PC-9 (cell line): Measurements from ENCODE around the gene TPM3.

ENCODE experiments used
- EZH2 ChIP-seq: fragments of 200-600 bp; sonication (generic); IDR thresholded peaks from 2 replicates; pipeline ENCODE4 v1.8.0; 2017; ENCODE audit warnings: antibody characterized with exemption, low read depth
- TF ChIP-seq, protein P1 (sequence below): fragments of 200-600 bp; sonication (generic); conservative IDR thresholded peaks from 2 replicates; pipeline ENCODE4 v1.6.1; 2017; ENCODE audit warnings: mixed run types, antibody characterized with exemption, mild to moderate bottlenecking, moderate library complexity

DNA sequence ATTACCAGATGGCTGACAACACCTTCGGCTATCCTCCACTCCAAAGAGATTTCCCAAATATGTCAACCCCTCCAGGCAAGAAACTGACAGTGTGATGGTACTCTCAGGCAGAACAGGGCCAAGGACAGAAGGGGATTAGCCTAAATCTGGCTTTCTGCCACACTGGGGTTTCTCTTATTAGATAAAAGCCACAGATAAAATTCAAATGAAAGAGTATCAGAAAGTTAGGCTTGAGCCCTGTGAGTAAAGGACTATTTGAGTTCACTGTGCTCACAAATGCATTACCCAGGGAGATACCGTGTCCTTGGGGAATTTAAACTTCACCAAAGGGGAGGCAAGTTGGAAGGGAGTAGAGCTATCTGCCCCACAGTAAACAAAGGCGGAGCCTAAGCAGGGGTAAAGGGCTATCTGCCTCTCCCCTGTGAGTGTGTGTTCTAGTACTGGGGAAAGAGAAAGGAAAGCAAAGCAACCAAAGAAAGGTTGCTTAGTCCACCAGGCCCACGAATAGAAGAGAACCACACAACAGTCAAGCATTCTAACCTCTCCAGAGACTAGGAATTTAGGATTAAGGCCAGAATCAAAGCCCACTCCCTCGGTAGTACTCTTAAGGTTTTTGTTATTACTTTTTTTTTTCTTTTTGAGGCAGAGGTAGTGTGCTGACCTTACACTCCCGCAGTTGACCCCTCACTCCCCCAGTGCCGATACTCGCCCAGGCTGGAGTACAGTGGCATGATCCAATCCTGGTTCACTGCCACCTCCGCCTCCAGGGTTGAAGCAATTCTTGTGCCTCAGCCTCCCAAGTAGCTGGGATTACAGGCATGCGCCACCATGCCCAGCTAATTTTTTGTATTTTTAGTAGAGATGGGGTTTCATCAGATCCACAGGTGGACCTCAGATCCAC is 12.7 kb downstream of the TPM3 start:
- no peak for TF ChIP-seq EZH2
- TF ChIP-seq, protein P1, sequence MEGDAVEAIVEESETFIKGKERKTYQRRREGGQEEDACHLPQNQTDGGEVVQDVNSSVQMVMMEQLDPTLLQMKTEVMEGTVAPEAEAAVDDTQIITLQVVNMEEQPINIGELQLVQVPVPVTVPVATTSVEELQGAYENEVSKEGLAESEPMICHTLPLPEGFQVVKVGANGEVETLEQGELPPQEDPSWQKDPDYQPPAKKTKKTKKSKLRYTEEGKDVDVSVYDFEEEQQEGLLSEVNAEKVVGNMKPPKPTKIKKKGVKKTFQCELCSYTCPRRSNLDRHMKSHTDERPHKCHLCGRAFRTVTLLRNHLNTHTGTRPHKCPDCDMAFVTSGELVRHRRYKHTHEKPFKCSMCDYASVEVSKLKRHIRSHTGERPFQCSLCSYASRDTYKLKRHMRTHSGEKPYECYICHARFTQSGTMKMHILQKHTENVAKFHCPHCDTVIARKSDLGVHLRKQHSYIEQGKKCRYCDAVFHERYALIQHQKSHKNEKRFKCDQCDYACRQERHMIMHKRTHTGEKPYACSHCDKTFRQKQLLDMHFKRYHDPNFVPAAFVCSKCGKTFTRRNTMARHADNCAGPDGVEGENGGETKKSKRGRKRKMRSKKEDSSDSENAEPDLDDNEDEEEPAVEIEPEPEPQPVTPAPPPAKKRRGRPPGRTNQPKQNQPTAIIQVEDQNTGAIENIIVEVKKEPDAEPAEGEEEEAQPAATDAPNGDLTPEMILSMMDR = no peak
